OCI-LY1 (cell line): Measurements from ENCODE around the gene MTMR3.
"Not testable (repeated sequence)": the region's sequence is repeated elsewhere in the genome, so short reads cannot be mapped to it uniquely, and the experiment has no call there.

Source experiments
- H2AFZ ChIP-seq: fragments of 200-600 bp; sonication (generic), shearing (Covaris generic); 2 replicates; pipeline ENCODE4 v1.6.0; 2014; ENCODE audit warnings: antibody characterized with exemption, mild to moderate bottlenecking, low read length
- H3F3A ChIP-seq: fragments of 200-600 bp; sonication (generic), shearing (Covaris generic); 2 replicates; pipeline ENCODE4 v1.6.0; 2014; ENCODE audit warnings: mild to moderate bottlenecking, antibody characterized with exemption, low read length, moderate library complexity; ENCODE audit not compliant: insufficient read depth
- H3K27ac ChIP-seq: fragments of 200-600 bp; sonication (generic); 2 replicates; pipeline ENCODE4 v1.5.1; 2014; ENCODE audit warnings: low read length, mixed run types, mild to moderate bottlenecking, low read depth; ENCODE audit not compliant: poor library complexity, severe bottlenecking
- H3K27me3 ChIP-seq: fragments of 200-600 bp; sonication (generic); 2 replicates; pipeline ENCODE4 v1.6.0; 2014; ENCODE audit warnings: antibody characterized with exemption, mild to moderate bottlenecking, low read length, moderate library complexity; ENCODE audit not compliant: insufficient read depth
- H3K36me3 ChIP-seq: fragments of 200-600 bp; sonication (generic); 2 replicates; pipeline ENCODE4 v1.6.1; 2014; ENCODE audit warnings: mild to moderate bottlenecking, antibody characterized with exemption, low read length, moderate library complexity, mixed read lengths; ENCODE audit not compliant: insufficient read depth
- H3K4me1 ChIP-seq: fragments of 200-600 bp; sonication (generic); 2 replicates; pipeline ENCODE4 v1.5.1; 2014; ENCODE audit warnings: mild to moderate bottlenecking, low read length, moderate library complexity; ENCODE audit not compliant: insufficient read depth, severe bottlenecking
- H3K4me2 ChIP-seq: fragments of 200-600 bp; sonication (generic), shearing (Covaris generic); 2 replicates; pipeline ENCODE4 v1.6.1; 2014; ENCODE audit warnings: low read length
- H3K4me3 ChIP-seq: fragments of 200-600 bp; sonication (generic); 2 replicates; pipeline ENCODE4 v1.5.1; 2014; ENCODE audit warnings: low read length, low read depth, mild to moderate bottlenecking, mixed read lengths; ENCODE audit not compliant: poor library complexity, severe bottlenecking
- H3K79me2 ChIP-seq: fragments of 200-600 bp; shearing (Covaris generic); 2 replicates; pipeline ENCODE4 v1.6.1; 2016; ENCODE audit warnings: mixed run types, low read length, mixed read lengths; ENCODE audit not compliant: insufficient read depth
- H3K9ac ChIP-seq: fragments of 200-600 bp; sonication (generic), shearing (Covaris generic); 2 replicates; pipeline ENCODE4 v1.6.1; 2014; ENCODE audit warnings: mild to moderate bottlenecking, low read length, mixed read lengths
- H3K9me2 ChIP-seq: fragments of 200-600 bp; sonication (generic), shearing (Covaris generic); 2 replicates; pipeline ENCODE4 v1.6.1; 2014; ENCODE audit warnings: low read depth, mild to moderate bottlenecking, low read length, mixed read lengths
- H3K9me3 ChIP-seq: fragments of 200-600 bp; shearing (Covaris generic); 2 replicates; pipeline ENCODE4 v1.6.1; 2014; ENCODE audit warnings: low read length, mixed read lengths
- H4K20me1 ChIP-seq: fragments of 200-600 bp; sonication (generic), shearing (Covaris generic); 2 replicates; pipeline ENCODE4 v1.6.0; 2016; ENCODE audit warnings: mild to moderate bottlenecking, low read length; ENCODE audit not compliant: insufficient read depth
- CTCF ChIP-seq: fragments of 200-600 bp; sonication (generic), shearing (Covaris generic); IDR thresholded peaks from 2 replicates; pipeline ENCODE4 v1.5.1; 2017; ENCODE audit warnings: mild to moderate bottlenecking, antibody characterized with exemption, low read length, moderate library complexity, mixed read lengths
- EZH2 ChIP-seq: fragments of 200-600 bp; sonication (generic), shearing (Covaris generic); IDR thresholded peaks from 2 replicates; pipeline ENCODE4 v1.8.0; 2017; ENCODE audit warnings: borderline replicate concordance, mixed run types, mild to moderate bottlenecking, antibody characterized with exemption, low read length, moderate library complexity, mixed read lengths

Gene MTMR3

GRCh38 chr22:29883045-29883774, at the start of gene MTMR3:
Gene MTMR3 (plus strand): TSS chr22:29883174. CDS start chr22:29971060, 87,886 bp downstream.
- no peaks in the 10 kb centered on the region for H4K20me1 ChIP-seq

GRCh38 chr22:29833392-29833965, 49.5 kb upstream of the MTMR3 start:
- Histone ChIP-seq H3K9me2 (no peaks in the 10 kb centered on the region), H3K9me3 (no peaks in the 10 kb centered on the region), H3K27me3 (no peaks in the 10 kb centered on the region), H3K4me2 (no peak overlapping the region), H4K20me1 (no peaks in the 10 kb centered on the region), H3K9ac (no peak overlapping the region), H3K36me3 (peaks cover 50% of the 10 kb centered on the region), H3K4me1 (peaks cover 17% of the 10 kb centered on the region), H2AFZ (no peak overlapping the region), H3K4me3 (no peak overlapping the region), H3K27ac (no peak overlapping the region), H3F3A (no peaks in the 10 kb centered on the region), H3K79me2 (peaks cover 10% of the 10 kb centered on the region)
- no peak for TF ChIP-seq CTCF
- TF ChIP-seq EZH2 = no peak

More at GRCh38 chr22:29883045-29883774, at the start of gene MTMR3:
- H3K27ac ChIP-seq = no peak within 1 kb of the TSS
- no peaks in the 10 kb centered on the region for H3K27me3 ChIP-seq
- H3K4me1 ChIP-seq = peaks cover 6% of the 10 kb centered on the region
- H3F3A ChIP-seq = no peaks in the 10 kb centered on the region
- H3K36me3 ChIP-seq = no peaks in the 10 kb centered on the region
- no peaks in the 10 kb centered on the region for H3K9me2 ChIP-seq
- 0 out of 2 replicates have a peak, but pooled peaks cover 2% of the 10 kb centered on the region for H3K9me3 ChIP-seq
- H3K4me2 ChIP-seq = peak within 1 kb of the TSS; percentile 83
- peaks cover 24% of the 10 kb centered on the region for H3K79me2 ChIP-seq
- H3K4me3 ChIP-seq = peak within 1 kb of the TSS; percentile 94
- H3K9ac ChIP-seq = peak within 1 kb of the TSS; percentile 75
- peak; percentile 41 for TF ChIP-seq CTCF
- no peak for TF ChIP-seq EZH2
- no peak within 1 kb of the TSS for H2AFZ ChIP-seq

- no peaks in the 10 kb centered on the region for H4K20me1 ChIP-seq
- no peak overlapping the region for H3K4me3 ChIP-seq
- H3K9ac ChIP-seq = no peak overlapping the region
These were observed 48.9 kb upstream of the MTMR3 start for GRCh38 chr22:29834046-29834445.

GRCh38 chr22:29836791-29837370, 46.1 kb upstream of the MTMR3 start:
- Histone ChIP-seq H3K4me2 (peak overlapping the region; percentile 96), H3K79me2 (peaks cover 10% of the 10 kb centered on the region), H3K4me1 (peaks cover 22% of the 10 kb centered on the region), H3K4me3 (peak overlapping the region; percentile 94), H3K36me3 (peaks cover 27% of the 10 kb centered on the region; the same call in 1 of the 2 replicates)
- H3K9ac ChIP-seq, H3K9me3 ChIP-seq, H3F3A ChIP-seq, H3K9me2 ChIP-seq, H2AFZ ChIP-seq, H4K20me1 ChIP-seq, H3K27ac ChIP-seq, H3K27me3 ChIP-seq: not testable (repeated sequence)

More at GRCh38 chr22:29834046-29834445, 48.9 kb upstream of the MTMR3 start:
- Histone ChIP-seq H3K27me3 (no peaks in the 10 kb centered on the region), H3K4me1 (peaks cover 22% of the 10 kb centered on the region), H3F3A (no peaks in the 10 kb centered on the region), H3K9me3 (no peaks in the 10 kb centered on the region), H3K4me2 (no peak overlapping the region), H3K79me2 (peaks cover 10% of the 10 kb centered on the region), H2AFZ (no peak overlapping the region), H3K36me3 (peaks cover 49% of the 10 kb centered on the region), H3K27ac (no peak overlapping the region), H3K9me2 (no peaks in the 10 kb centered on the region)
- TF ChIP-seq EZH2 (no peak), CTCF (no peak)
